ENCODE data around the gene KLHL12.

Gene KLHL12

GRCh38 chr1:202880062-202880461, 47.0 kb downstream of the KLHL12 start:
- no peak for DNase-seq

DNA sequence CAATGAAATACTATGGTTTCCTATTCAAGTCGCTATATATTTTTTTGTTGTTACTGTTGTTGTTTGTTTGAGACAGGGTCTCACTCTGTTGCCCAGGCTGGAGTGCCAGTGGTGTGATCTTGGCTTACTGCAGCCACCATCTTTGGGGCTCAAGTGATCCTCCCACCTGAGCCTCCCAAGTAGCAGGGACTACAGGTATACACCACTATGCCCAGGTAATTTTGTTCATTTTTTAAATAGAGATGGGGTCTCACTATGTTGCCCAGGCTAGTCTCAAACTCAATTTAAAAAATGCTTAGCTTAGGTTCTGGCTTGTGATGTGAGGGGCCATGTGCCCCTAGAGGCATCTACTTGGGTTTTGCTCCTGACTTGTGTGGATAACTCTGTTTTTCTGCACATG, 47.9 kb downstream of the KLHL12 start:
- DNase-seq: no peak

GRCh38 chr1:202873026-202873425, 54.0 kb downstream of the KLHL12 start:
- DNase-seq: no peak

DNA sequence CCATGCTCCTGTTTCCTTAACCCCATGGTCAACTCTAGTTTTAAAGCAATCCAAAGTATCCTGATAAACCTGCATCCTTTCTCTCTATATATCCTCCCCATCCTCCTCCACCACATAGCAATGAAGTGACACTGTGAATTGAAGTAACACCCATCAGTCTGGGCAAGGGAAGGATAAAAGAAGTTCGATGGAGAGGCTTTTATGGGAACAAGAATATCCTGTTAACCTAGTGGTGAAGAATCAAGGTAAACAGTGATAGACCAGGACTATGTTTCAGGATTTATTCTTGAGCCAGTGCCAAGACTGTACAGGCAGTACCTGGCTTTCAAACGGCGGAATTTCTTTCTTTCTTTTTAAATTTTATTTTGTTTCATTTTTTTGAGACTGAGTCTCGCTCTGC, 55.7 kb downstream of the KLHL12 start:
- DNase-seq: no peak

- no peak for DNase-seq
Measured at GRCh38 chr1:202862679-202863560, 64.1 kb downstream of the KLHL12 start.

GRCh38 chr1:202861420-202862132, 65.5 kb downstream of the KLHL12 start:
- DNase-seq: peak; percentile 70

DNA sequence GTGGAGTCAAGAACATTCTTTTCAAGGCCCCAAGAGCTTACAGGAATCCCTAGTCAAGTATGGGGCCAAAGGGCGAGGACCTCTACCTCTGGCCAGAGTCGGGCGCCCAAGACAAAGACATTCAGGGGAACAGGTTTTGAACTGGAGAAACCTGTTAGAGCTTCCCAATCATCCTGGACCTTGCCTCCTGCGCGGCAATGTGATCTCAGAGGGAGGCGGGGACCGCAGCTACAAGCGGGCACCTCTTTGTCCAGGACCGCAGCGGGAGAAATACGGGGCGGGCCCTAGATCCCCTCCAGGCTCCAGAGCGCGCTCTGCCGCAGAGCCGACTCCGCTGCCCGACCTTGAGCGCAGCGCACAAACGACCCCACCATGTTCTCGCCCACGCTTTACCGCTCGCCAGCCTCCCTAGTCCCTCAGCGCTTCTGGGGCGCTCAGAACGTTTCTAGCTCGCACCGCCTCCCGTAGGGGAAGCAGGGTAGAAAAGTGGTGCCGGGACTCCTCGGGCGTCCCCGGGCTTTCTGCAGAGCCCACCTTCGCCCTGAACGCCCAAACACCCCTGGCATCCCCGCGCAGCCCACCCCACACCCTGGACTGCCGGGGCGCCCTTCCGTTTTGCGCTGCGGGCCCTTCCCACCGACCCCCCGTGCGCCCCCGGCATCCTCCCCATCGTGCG, 66.2 kb downstream of the KLHL12 start:
- DNase-seq: no peak

GRCh38 chr1:202858789-202859414, 68.1 kb downstream of the KLHL12 start:
- no peak for DNase-seq

GRCh38 chr1:202858331-202858730, 68.7 kb downstream of the KLHL12 start:
- DNase-seq: no peak

- no peak for DNase-seq
Measured at GRCh38 chr1:202857136-202857610, 69.9 kb downstream of the KLHL12 start.

- DNase-seq: no peak
Measured at GRCh38 chr1:202856014-202856413, 71.0 kb downstream of the KLHL12 start.

DNA sequence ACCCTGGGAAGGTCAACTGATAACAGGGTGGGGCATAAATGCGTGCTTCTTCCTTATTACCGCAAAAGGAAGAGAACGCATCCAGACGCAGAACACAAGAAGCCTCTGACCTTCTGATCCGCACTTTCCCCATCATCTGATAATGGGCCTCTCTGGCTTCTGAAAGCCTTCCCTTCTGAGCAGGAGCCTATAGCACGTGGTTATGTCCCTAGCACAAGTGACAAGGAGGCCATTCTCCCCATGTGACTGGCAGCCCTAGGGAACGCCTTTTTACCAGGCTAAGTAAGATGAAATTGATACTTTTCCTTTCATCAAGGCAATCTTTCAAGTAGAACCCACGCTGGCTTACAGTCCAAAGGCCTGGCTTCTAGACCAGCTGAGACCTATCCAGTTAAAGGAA, 72.2 kb downstream of the KLHL12 start:
- DNase-seq: no peak

DNA sequence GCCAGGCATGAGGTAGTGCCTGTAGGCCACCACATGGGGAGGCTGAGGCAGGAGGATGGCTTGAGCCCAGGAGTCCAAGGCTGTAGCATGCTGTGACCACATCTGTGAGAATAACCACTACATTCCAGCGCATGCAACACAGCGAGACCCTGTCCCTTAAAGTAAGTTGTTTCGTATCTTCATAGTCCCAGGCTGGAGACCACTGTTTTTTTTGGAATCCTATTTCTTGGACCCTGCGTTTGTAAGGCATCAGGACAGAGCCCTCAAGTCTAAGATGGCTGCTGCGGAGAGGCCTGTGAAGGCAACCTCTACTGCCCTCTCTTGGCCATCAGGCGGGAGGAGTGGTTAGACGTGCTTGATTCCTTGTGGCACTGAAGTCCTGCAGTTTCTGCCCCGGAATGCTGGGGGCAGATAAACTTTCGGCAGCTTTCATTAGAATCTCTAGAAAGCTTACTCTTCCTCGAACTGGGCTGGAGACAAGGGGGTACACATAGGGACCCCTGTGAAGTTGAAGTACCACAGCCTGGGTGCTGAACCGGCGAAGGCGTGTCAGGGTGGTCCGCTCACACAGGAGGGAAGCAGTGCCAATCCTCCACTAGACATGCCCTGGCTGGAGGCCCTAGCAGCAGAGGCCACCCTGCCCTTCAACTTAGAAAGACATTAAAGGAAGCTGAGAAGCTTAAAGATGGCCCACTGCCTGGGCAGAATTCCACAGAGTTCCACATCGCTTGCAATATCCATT, 74.7 kb downstream of the KLHL12 start:
- DNase-seq: peak; percentile 41

DNA sequence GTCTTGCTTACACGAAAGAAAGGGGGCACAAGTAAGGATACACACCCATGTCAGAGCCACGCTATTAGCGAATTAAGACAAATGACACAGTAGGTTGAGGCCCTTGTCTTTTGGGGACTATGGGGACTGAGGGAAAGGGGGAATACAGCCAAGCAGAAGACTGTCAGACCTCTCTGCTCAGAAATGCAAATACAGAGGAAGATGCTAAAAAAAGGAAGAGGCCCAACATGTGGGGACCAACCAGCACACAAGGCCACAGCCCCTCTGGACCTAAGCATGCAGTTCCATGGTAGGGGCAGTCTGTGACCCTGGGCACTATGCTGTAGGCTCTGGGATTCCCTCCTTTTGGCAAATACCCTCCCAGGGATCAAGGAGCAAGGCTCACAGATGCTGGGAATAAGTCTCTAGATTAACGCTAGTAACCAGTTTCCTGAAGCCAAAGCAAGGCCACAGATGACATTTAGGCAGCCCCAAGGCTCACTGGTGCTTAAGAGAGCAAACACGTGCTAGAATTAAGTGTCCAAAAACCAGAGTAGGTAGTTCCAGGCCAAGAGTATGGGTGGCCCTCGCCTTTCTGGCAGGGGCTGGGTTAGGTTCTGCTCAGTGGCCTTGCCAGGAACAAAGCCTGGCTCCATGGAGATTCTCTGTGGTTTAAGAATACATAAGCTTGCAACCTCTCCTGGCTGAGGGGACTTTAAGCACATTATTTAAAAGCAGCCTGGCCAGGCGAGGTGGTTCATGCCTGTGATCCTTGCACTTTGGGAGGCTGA, 76.3 kb downstream of the KLHL12 start:
- no peak for DNase-seq

GRCh38 chr1:202848191-202848542, 78.9 kb downstream of the KLHL12 start:
- DNase-seq: no peak

DNA sequence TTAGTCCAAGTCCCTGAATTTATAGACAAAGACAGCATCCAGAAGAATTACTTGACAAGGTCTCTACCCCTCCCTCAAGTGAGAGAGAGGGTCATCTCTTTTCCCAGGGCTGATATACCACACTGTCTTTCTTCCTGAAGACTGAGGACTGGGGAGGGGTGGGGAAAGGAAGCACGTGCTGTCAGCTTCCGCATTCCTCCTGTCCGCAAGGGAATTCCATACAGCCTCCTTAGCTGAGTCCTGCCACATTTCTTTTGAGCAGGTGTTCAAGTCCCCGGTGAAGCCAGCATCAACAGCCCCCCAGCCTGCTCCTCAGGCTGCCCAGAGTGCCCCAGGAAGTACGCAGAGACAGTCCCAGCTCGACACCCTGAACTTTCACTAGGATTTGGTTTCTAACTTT, 82.1 kb downstream of the KLHL12 start:
- no peak for DNase-seq

DNA sequence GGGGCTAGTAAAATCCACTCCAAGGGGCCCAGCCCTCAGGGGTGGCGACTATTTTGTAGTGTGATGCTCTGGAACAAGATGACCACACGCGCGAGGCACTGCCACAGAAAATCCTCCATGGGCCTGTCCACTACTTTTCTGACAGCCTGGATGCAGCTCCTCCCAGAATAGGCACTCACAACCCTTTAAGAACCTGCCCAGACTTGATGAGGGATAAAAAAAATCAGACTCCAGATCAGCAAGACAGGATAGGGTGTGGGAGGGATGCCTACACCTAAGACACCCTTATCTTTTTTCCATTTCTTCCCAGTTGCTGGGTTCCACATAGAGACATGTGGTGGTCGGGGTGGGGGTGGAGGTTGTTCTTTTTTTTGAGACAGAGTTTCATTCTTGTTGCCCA, 82.8 kb downstream of the KLHL12 start:
- DNase-seq: no peak

DNA sequence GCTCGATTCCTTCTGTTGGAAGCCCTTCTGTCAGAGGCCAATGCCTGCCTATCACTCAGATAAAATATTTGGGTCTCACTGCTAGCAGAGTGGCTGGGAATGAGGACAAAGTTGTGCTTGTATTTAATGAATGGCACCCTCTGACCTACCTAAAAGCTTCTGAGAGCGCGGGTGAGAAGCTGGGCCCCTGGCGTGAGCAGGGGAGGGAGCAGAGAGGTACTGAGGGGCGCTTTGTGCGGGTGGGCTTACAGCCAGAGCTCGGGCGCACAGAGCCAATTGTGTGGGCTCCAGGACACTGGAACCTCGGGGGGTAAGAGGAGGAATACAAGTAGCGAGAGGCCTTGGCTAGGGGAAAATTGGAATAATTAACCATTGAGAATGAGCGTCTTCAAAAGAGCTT, 84.0 kb downstream of the KLHL12 start:
- no peak for DNase-seq

All from CD4-positive, alpha-beta T cell treated with Interleukin-15 for 1 hour (primary cell).